Measurements from ENCODE around the gene ADGRL3.

DNA sequence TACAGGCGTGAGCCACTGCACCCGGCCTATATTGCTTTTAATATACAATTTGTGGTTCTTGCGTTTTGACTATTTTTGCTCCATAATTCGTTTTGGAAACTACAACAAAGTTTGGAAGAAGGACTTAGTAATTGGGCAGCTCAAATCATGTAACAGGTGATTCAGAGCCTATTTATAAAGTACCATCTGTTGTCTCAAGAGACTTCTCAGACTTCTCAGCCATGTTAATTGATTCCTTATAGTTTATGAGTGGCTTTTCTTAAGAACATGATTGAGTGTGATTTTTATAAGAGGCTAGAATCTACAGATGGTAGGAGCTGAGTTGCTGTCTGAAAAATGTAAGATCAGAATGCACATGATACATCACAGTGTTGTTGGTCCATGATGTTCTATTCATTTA is 240.2 kb downstream of the ADGRL3 start:
- TF ChIP-seq, protein P1, sequence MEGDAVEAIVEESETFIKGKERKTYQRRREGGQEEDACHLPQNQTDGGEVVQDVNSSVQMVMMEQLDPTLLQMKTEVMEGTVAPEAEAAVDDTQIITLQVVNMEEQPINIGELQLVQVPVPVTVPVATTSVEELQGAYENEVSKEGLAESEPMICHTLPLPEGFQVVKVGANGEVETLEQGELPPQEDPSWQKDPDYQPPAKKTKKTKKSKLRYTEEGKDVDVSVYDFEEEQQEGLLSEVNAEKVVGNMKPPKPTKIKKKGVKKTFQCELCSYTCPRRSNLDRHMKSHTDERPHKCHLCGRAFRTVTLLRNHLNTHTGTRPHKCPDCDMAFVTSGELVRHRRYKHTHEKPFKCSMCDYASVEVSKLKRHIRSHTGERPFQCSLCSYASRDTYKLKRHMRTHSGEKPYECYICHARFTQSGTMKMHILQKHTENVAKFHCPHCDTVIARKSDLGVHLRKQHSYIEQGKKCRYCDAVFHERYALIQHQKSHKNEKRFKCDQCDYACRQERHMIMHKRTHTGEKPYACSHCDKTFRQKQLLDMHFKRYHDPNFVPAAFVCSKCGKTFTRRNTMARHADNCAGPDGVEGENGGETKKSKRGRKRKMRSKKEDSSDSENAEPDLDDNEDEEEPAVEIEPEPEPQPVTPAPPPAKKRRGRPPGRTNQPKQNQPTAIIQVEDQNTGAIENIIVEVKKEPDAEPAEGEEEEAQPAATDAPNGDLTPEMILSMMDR (IDR thresholded peaks at IDR 0.05; ENCODE audit: insufficient read depth, low read length, poor library complexity, severe bottlenecking), result no peak
- TF ChIP-seq EZH2phosphoT487 (conservative IDR thresholded peaks at IDR 0.05; ENCODE audit: low read length), result no peak
